OCI-M2 (cell line): ENCODE data around the gene MYO5A.
"Not testable (repeated sequence)": the region's sequence is repeated elsewhere in the genome, so short reads cannot be mapped to it uniquely, and the experiment has no call there.

Source experiments
- DNase-seq: peaks from one replicate; lab custom pipeline; 2025; ENCODE audit not compliant: unreplicated experiment; lab: John Stamatoyannopoulos, UW

The MYO5A gene

DNA sequence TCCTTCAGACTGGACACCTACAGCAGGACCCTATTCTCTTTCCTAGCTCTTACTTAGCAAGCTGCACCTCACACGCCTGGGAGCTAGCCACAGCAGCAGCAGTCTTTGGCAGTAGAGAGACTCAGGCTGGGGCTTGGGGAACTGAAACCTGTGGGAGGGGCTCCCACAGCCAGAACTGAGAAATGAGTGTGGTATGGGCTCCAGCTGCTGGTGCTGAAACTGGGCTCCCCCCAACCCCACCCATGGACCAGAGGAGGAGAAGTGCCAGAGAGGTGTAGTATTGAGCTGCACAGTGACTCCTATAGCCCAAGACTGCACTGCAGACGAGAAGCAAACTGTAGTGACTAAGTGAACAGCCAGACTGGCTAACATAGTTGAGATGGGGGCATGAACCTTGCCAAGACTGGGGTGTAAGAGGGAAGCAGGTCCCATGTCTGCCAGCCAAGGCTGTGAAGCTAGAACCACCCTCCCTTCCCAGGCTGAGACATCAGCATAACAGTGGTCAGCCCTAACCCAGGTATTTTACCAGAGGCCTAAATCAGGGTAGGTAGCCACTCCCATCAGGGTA lies 62.5 kb downstream of the MYO5A start:
- DNase-seq = no peak

DNA sequence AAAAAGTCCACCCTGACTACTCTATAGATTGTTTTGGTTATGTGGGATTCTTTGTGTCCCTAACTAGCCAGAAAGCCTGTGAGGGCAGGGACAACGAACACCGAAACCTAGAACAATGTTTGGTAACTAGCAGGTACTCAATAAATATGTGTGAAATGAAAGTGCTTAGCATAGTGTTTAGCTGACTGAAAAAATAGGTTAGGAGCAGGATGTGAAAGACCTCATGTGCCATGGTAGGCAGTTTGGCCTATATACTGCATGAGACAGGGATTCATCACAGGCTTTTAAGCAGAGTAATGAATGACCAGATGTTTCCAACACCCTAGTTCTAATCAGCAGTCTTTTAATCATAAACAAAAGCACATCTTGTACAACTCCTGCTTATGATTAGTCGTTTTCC lies 64.2 kb downstream of the MYO5A start:
- DNase-seq = no peak

DNA sequence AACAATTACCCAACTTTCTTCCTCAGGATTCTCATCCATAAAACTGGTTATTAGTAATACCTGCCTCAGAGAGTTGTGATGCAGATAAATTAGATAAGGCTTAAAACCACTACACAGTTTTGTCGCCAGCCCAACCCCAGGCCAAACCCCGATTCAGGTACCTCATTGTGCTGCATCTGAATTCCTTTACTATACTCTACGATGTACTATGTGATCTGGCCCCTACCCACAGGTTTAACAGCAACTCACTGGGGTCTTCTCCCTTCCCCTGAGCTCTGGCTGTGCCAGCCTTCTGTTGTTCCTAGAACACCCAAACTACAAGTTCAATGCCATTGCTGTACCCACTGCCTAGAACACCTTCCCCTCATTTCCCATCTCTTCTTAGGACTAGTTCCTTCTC lies 64.6 kb downstream of the MYO5A start:
- DNase-seq = no peak

DNA sequence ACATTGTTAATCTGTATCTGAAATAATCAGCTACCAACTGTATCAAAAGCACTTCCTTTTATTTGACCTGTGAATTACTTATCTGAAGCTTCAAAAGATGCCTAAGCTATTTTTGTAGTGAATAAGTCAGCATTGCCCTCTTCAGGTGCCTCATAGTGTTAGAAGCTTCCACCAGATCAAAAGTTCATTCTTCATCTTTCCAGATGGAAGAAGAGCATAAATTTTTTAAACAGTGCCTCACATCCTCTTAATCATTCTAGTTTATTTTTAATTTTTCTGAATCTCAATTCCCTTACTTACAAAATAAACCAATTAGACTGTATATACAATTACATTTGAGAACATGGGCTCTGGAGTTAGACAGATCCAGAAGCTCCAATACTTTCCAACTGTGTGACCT lies 65.0 kb downstream of the MYO5A start:
- DNase-seq = no peak

DNA sequence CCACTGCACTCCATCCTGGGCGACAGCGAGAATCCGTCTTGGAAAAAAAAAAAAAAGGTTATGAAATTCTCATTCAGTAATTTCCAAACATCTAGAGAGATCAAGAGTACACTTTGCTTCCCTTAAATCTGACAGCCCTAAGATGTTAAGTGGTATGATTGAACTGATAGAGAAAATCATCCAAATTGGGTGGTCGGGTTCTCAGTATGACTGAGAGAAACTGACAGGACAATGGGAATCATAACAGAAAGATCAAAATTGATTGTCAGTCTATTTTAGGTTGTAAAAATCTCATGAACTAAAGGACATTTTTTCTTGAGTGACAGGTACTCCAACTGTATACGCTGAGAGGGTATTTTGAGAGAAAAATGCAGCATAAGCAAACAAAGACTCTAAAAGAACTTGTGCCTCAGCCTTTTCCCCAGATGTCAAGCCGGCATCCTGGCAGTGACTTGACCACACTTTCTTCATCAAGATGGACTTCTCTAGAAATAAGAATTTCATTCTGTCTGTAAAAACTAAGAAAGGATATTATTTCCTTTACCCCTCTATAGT lies 65.8 kb downstream of the MYO5A start:
- DNase-seq = no peak

DNA sequence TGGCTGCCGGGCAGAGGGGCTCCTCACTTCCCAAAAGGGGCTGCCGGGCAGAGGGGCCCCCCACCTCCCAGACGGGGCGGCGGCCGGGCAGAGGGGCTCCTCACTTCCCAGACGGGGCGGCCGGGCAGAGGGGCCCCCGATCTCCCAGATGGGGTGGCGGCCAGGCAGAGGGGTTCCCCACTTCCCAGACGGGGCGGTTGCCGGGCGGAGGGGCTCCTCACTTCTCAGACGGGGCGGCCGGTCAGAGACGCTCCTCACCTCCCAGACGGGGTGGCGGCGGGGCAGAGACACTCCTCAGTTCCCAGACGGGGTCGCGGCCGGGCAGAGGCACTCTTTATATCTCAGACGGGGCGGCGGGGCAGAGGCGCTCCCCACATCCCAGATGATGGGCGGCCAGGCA lies 69.0 kb downstream of the MYO5A start:
- DNase-seq = not testable (repeated sequence)

DNA sequence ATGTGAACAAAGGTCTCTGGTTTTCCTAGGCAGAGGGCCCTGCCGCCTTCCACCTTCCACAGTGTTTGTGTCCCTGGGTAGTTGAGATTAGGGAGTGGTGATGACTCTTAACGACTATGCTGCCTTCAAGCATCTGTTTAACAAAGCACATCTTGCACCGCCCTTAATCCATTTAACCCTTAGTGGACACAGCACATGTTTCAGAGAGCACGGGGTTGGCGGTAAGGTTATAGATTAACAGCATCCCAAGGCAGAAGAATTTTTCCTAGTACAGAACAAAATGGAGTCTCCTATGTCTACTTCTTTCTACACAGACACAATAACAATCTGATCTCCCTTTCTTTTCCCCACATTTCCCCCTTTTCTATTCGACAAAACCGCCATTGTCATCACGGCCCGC lies 69.4 kb downstream of the MYO5A start:
- DNase-seq = not testable (repeated sequence)

DNA sequence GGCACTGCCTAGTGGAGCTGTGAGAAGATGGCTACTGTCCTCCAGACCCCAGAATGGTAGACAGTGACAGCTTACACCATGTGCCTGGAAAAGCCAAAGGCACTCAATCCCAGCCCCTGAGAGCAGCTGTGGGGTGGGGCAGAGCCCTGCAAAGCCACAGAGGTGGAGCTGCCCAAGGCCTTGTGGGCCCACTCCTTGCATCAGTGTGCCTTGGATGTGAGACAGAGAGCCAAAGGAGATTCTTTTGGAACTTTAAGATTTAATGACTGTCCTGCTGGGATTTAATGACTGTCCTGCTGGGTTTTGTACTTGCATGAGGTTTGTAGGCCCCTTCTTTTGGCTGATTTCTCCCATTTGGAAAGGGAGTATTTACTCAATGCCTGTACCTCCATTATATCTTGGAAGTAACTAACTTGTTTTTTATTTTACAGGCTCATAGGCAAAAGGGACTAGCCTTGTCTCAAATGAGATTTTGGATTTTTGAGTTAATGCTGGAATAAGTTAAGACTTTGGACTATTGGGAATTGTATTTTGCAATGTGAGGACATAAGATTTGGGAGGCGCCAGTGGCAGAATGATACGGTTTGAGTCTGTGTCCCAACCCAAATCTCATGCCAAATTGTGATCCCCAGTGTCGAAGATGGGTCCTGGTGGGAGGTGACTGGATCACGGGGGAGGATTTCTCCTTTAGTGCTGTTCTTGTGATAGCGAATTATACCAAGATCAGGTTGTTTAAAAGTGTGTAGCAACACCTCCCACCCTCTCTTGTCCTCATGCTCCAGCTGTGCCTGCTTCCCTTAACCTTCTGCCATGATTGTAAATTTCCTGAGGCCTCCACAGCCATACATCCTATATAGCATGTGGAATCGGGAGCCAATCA lies 80.4 kb downstream of the MYO5A start:
- no peak for DNase-seq

DNA sequence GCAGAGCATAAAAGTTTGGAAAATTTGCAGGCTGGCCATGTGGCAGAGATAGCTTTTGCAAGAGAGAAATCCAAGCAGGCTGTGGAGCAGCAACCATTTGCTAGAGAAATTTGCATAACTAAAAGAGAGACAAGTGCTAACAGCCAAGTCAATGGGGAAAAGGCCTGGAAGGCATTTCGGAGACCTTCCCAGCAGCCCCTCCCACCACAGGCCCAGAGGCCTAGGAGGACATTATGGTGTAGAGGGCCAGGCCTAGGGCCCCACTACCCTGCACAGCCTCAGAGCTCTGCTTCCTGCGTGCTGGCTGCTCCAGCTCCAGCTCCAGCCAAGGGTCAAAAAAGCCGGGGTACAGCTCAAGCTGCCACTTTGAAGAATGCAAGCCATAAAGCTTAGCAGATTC lies 82.7 kb downstream of the MYO5A start:
- no peak for DNase-seq

DNA sequence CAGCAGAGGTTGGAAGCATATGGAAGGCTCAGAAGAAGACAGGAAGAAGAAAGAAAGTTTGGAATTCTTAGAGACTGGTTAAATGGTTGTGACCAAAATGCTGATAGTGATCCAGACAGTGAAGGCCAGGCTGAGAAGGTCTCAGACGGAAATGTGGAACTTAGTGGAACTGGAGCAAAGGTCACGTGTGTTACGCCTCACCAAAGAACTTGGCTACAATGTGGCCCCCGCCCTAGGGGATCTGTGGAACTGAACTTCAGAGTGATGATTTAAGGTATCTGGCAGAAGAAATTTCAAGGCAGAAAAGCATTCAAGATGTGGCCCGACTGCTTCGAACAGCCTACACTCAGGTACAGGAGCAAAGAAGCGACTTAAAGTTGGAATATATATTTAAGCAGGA lies 83.1 kb downstream of the MYO5A start:
- no peak for DNase-seq

DNA sequence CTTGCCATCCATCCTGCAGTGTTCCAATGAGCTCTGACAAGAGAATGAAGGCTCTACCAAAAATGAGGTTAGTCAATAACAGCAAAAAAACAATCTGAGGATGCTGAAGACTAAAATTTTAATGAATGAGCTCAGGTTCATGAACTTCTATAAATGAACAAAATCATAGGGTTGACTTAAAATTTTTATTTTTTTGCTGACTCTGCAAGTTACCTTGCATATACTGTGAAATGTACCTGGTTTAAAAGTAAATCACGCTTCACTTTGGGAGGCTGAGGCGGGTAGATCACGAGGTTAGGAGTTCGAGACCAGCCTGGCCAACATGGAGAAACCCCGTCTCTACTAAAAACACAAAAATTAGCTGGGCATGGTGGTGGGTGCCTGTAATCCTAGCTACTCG lies 85.5 kb downstream of the MYO5A start:
- not testable (repeated sequence) for DNase-seq

DNA sequence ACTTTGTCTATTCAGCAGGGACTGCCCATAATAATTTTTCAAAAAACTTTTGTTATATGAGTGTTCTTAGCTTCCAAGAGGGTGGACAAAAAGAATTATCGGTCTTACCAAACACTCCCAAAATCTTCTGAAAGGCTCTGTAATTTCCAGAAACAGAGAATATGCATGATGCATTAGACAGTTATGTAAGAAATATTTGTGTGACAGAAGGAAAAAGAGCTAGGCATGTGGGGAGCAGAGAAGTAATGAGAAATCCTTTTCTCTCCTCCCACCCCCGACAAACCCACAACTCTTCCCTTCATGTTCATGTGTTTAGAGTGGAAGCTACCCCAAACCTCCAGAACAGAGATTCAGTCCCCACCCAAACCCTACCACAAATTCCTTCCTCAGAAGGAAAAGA lies 86.8 kb downstream of the MYO5A start:
- no peak for DNase-seq

DNA sequence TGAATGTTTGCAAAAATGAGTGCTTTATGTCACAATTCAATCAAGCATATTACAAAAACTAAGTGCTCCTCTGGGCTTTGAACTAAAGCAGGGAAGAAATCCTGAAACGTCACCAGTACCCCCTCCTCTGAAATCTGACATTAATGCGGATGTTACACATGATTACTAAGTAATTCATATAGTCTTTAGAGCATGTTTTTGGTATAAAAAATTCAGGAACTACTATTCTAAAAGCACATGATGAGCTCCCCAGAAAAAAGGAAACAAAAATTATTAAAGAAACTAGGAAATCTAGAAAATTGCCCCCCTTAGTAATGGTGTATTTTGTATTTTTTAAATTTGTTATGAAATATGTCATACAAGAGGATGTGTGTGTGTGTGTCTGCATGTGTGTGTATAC lies 87.7 kb downstream of the MYO5A start:
- DNase-seq = no peak

DNA sequence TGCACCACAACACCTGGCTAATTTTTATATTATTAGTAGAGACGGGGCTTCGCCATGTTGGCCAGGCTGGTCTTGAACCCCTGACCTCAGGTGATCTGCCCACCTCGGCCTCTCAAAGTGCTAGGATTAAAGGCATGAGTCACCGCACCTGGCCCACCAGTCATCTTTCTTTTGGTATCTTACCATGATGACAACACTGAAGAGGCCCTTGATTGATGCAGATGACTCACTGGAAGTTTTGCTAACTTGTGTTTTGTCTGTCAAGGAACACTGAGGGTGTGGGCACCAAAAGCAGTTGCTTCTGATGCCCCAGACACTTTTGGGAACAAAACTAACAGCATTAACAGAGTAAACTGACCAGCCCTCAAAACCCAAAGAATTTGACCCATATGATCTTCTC lies 88.3 kb downstream of the MYO5A start:
- no peak for DNase-seq

DNA sequence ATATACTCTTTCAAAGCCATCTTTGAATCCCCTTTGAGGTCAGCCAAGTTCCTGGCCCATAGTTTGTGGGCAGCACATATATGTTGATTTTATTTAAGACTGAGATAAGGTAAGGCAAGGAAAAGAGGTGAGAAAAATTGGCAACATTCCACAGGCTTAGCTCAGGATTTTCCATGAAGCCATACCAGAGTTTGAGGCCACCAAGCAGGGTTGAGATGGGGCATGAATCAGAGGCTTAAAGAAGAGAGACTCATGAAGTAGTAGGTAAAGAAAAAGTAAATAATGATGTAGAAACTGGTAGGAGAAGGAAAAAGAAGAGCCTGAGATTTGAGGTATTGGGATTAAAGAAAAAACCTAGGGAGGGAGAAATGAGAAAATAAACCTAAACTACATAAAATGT lies 89.2 kb downstream of the MYO5A start:
- no peak for DNase-seq

DNA sequence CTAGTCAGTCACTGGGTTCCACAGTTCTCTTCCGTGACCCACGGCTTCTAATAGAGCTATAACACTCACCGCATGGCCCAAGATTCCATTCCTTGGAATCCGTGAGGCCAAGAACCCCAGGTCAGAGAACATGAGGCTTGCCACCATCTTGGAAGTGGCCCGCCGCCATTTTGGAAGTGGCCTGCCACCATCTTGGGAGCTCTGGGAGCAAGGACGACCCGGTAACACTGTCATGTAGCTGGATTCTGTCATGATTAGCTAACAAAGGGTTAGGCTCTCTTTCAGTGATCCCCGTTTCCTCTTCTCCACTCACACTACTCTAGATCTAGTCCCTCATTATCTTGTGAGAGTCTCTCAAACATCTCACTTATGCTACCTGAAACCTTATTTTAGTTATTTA lies 89.6 kb downstream of the MYO5A start:
- not testable (repeated sequence) for DNase-seq

DNA sequence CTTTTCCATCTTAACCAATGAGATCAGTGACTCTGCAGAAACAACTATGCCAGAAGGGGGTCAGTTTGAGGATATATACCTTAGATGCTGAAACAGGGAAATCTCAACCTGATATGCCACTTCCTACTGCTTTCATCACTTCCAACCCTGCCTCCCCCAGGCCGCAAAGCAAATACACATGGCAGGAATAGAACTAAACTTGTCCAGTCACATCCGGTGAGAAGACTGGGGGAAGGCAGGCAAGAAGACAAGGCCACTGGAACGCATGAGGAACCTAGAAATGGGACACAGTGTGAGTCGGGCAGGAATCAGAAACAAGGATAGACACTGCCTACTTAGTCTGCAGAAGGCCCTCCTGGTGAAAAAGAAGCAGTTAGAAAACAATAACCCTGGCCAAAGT lies 90.6 kb downstream of the MYO5A start:
- DNase-seq = no peak

DNA sequence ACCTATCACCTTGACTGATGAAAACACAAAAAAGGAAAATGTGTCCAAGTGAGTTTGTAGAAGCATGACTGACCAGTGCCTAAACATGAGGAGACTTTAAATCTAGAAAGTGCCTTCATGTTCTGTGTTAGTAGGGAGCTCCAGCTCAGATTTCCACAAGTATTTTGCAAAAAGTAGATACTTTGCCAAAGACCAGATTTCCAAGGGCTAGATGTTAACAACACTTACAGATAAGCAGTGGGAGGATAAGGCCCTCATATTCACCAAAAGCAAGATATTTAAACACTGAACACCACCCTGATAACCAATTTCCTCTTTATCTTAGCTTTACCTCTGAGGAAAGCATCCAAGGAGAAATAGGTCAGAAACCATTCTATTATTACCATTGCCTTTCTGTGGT lies 91.0 kb downstream of the MYO5A start:
- no peak for DNase-seq

DNA sequence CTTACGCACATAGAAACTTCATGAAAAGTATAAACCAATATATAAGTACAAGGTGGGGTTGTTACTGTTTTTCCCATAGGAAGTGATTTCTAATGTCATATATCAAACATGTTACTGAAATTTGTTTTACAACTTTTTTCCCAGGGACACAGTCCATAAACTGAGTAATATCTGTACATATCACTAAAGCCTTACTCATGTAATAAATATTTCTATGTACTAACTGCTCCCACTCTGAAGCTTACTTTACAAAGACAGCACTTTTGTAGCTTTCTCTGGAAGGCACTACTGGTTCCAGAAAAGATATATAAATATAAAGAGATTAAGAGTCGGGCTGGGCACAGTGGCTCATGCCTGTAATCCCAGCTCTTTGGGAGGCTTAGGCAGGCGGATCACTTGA lies 91.7 kb downstream of the MYO5A start:
- DNase-seq = no peak

DNA sequence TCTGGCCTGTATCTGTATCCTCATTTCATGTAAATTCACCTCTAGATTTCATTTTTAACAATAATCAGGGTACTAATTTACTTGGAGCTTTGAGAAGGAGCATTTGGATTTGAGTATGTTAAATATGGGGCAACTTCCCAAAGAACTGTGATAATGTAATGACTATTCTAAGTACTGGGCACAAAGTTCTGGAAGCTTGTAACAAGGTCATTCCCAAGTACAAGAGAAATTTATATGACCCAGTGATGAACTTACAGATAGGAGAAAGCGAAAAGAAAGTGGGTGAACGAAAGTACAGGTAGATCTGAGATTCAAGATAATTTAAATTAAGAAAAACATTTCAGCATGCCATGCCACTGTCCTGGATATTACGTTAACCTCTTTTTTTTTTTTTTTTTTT lies 93.8 kb downstream of the MYO5A start:
- DNase-seq = no peak

DNA sequence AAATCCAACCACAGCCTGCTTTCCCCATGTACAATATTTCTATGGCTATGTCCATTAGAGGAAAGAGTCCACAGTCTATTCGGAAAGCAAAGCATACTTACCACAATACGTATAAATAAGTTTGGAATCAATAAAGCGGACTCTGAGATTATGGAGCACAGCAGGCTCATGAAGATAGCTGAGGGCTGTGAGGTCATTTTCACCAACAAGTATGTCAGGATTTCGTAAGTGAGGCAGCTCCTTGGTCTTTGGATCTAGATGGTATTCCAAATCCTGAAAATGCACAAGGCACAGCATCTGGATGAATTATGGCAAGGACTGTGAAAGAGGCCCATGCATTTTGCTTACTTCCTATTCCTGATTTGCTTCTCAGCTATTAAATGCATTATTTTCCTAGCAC lies 100.4 kb downstream of the MYO5A start:
- DNase-seq = no peak

DNA sequence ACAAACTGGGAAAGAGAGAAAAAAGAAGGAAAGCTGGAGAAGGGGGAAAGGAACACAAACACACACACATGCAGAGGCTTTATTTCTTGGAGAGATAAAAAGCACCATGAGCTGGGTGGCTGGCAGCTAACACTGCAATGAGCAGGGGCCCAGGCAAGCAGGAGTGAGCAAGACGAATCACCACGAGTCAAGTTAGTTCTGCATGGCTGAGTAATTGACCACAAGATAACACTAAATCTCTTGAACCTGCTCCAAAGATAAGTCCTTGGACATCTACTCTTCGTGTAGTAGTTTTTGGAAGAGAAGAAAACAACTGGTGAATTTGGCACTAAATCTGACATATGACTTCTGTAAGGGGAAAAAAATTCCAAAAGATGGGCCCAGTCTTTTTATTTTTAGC lies 100.9 kb downstream of the MYO5A start:
- DNase-seq = no peak
